MG63 (cell line): ENCODE data around the gene FMNL3. TPM values are rescaled to one million over a fixed set of nuclear protein-coding genes. Genes with fewer than 3 reads are reported as not detected.

Experiments
- DNase-seq: peaks from one replicate; pipeline ENCODE4 v3.0.0-alpha.2; 2020
- H3K27me3 ChIP-seq: fragments of 250-450 bp; sonication (Bioruptor Pico); 2 replicates; pipeline ENCODE4 v1.5.1; 2020; ENCODE audit warnings: mild to moderate bottlenecking, moderate library complexity
- H3K36me3 ChIP-seq: fragments of 250-450 bp; sonication (Bioruptor Pico); 2 replicates; pipeline ENCODE4 v1.5.1; 2020; ENCODE audit warnings: mild to moderate bottlenecking, moderate library complexity
- H3K4me3 ChIP-seq: fragments of 250-450 bp; sonication (Bioruptor Pico); 2 replicates; pipeline ENCODE4 v1.5.1; 2020; ENCODE audit warnings: mild to moderate bottlenecking, moderate library complexity
- H3K9me3 ChIP-seq: fragments of 250-450 bp; sonication (Bioruptor Pico); 2 replicates; pipeline ENCODE4 v1.5.1; 2020; ENCODE audit warnings: mild to moderate bottlenecking, moderate library complexity
- total RNA-seq: library from RNA; depleted of rRNA; stranded (reverse); fragments of >200 nt; shearing (Covaris generic); gene quantifications from 2 replicates; pipeline ENCODE4 v1.2.3, GENCODE V29; 2014; ENCODE audit warnings: low replicate concordance

Gene FMNL3
- total RNA-seq, 1 experiment from 2014 or later: 12.8 TPM

GRCh38 chr12:49667325-49668090, 39.7 kb downstream of the FMNL3 start:
- DNase-seq: no peak
- H3K36me3 ChIP-seq: no peaks in the 10 kb centered on the region; the same call in 1 of the 2 replicates

GRCh38 chr12:49666176-49666575, 41.0 kb downstream of the FMNL3 start:
- Histone ChIP-seq H3K4me3 (no peak overlapping the region), H3K36me3 (no peaks in the 10 kb centered on the region; the same call in 1 of the 2 replicates), H3K9me3 (0 out of 2 replicates have a peak, but pooled peaks cover 2% of the 10 kb centered on the region), H3K27me3 (no peaks in the 10 kb centered on the region)
- DNase-seq: no peak

More at GRCh38 chr12:49667325-49668090, 39.7 kb downstream of the FMNL3 start:
- H3K27me3 ChIP-seq: no peaks in the 10 kb centered on the region
- 0 out of 2 replicates have a peak, but pooled peaks cover 2% of the 10 kb centered on the region for H3K9me3 ChIP-seq
- no peak overlapping the region for H3K4me3 ChIP-seq

GRCh38 chr12:49665384-49665783, 41.8 kb downstream of the FMNL3 start:
- Histone ChIP-seq H3K36me3 (no peaks in the 10 kb centered on the region; the same call in 1 of the 2 replicates), H3K27me3 (no peaks in the 10 kb centered on the region), H3K9me3 (0 out of 2 replicates have a peak, but pooled peaks cover 2% of the 10 kb centered on the region), H3K4me3 (no peak overlapping the region)
- DNase-seq: peak; percentile 59

- no peak overlapping the region for H3K4me3 ChIP-seq
- no peaks in the 10 kb centered on the region for H3K27me3 ChIP-seq
Measured at GRCh38 chr12:49664591-49665239, 42.5 kb downstream of the FMNL3 start.

GRCh38 chr12:49664167-49664566, 43.0 kb downstream of the FMNL3 start:
- Histone ChIP-seq H3K4me3 (no peak overlapping the region), H3K9me3 (0 out of 2 replicates have a peak, but pooled peaks cover 2% of the 10 kb centered on the region), H3K36me3 (no peaks in the 10 kb centered on the region; the same call in 1 of the 2 replicates), H3K27me3 (no peaks in the 10 kb centered on the region)
- DNase-seq: no peak

More at GRCh38 chr12:49664591-49665239, 42.5 kb downstream of the FMNL3 start:
- H3K9me3 ChIP-seq: 0 out of 2 replicates have a peak, but pooled peaks cover 2% of the 10 kb centered on the region
- DNase-seq: peak; percentile 6
- H3K36me3 ChIP-seq: no peaks in the 10 kb centered on the region; the same call in 1 of the 2 replicates

- no peak overlapping the region for H3K4me3 ChIP-seq
Measured at GRCh38 chr12:49662998-49663843, 44.0 kb downstream of the FMNL3 start.

GRCh38 chr12:49661746-49662145, 45.5 kb downstream of the FMNL3 start:
- H3K9me3 ChIP-seq: 0 out of 2 replicates have a peak, but pooled peaks cover 2% of the 10 kb centered on the region
- no peak overlapping the region for H3K4me3 ChIP-seq
- DNase-seq: no peak
- no peaks in the 10 kb centered on the region; the same call in 1 of the 2 replicates for H3K36me3 ChIP-seq
- H3K27me3 ChIP-seq: no peaks in the 10 kb centered on the region

More at GRCh38 chr12:49662998-49663843, 44.0 kb downstream of the FMNL3 start:
- peak; percentile 90 for DNase-seq
- Histone ChIP-seq H3K9me3 (0 out of 2 replicates have a peak, but pooled peaks cover 2% of the 10 kb centered on the region), H3K27me3 (no peaks in the 10 kb centered on the region), H3K36me3 (no peaks in the 10 kb centered on the region; the same call in 1 of the 2 replicates)

- no peak for DNase-seq
- 0 out of 2 replicates have a peak, but pooled peaks cover 2% of the 10 kb centered on the region for H3K9me3 ChIP-seq
Measured at GRCh38 chr12:49661191-49661590, 46.0 kb downstream of the FMNL3 start.

GRCh38 chr12:49659753-49660152, 47.5 kb downstream of the FMNL3 start:
- no peak for DNase-seq
- H3K9me3 ChIP-seq: 0 out of 2 replicates have a peak, but pooled peaks cover 2% of the 10 kb centered on the region
- no peaks in the 10 kb centered on the region; the same call in 1 of the 2 replicates for H3K36me3 ChIP-seq
- H3K4me3 ChIP-seq: no peak overlapping the region
- H3K27me3 ChIP-seq: no peaks in the 10 kb centered on the region

More at GRCh38 chr12:49661191-49661590, 46.0 kb downstream of the FMNL3 start:
- Histone ChIP-seq H3K4me3 (no peak overlapping the region), H3K36me3 (no peaks in the 10 kb centered on the region; the same call in 1 of the 2 replicates), H3K27me3 (no peaks in the 10 kb centered on the region)

GRCh38 chr12:49658276-49658675, 48.9 kb downstream of the FMNL3 start:
- DNase-seq: no peak
- no peak overlapping the region for H3K4me3 ChIP-seq
- no peaks in the 10 kb centered on the region for H3K9me3 ChIP-seq
- H3K36me3 ChIP-seq: no peaks in the 10 kb centered on the region
- no peaks in the 10 kb centered on the region for H3K27me3 ChIP-seq

GRCh38 chr12:49655595-49656236, 51.5 kb downstream of the FMNL3 start:
- Histone ChIP-seq H3K4me3 (no peak overlapping the region), H3K27me3 (no peaks in the 10 kb centered on the region), H3K36me3 (no peaks in the 10 kb centered on the region), H3K9me3 (no peaks in the 10 kb centered on the region)
- DNase-seq: no peak

- Histone ChIP-seq H3K4me3 (no peak overlapping the region), H3K36me3 (no peaks in the 10 kb centered on the region), H3K27me3 (no peaks in the 10 kb centered on the region), H3K9me3 (no peaks in the 10 kb centered on the region)
- no peak for DNase-seq
Measured at GRCh38 chr12:49654715-49655114, 52.5 kb downstream of the FMNL3 start.

- Histone ChIP-seq H3K27me3 (no peaks in the 10 kb centered on the region), H3K36me3 (no peaks in the 10 kb centered on the region), H3K9me3 (no peaks in the 10 kb centered on the region), H3K4me3 (no peak overlapping the region)
- DNase-seq: no peak
Measured at GRCh38 chr12:49652921-49653520, 54.2 kb downstream of the FMNL3 start.

GRCh38 chr12:49651855-49652254, 55.4 kb downstream of the FMNL3 start:
- no peak for DNase-seq
- H3K36me3 ChIP-seq: no peaks in the 10 kb centered on the region
- H3K9me3 ChIP-seq: no peaks in the 10 kb centered on the region
- no peak overlapping the region for H3K4me3 ChIP-seq
- H3K27me3 ChIP-seq: no peaks in the 10 kb centered on the region

GRCh38 chr12:49649892-49650291, 57.3 kb downstream of the FMNL3 start:
- Histone ChIP-seq H3K9me3 (no peaks in the 10 kb centered on the region), H3K4me3 (no peak overlapping the region), H3K36me3 (no peaks in the 10 kb centered on the region), H3K27me3 (no peaks in the 10 kb centered on the region)
- DNase-seq: no peak
